Hematopoietic multipotent progenitor cell treated with erythropoietin and hydrocortisone succinate and interleukin-3 and kit ligand, for 6 days (in vitro differentiated cells): Measurements from ENCODE around the gene BIN2.

Experiments used
- DNase-seq: peaks from one replicate; pipeline ENCODE4 v3.0.0-alpha.2; 2015

The BIN2 gene

GRCh38 chr12:51253276-51253675, 70.7 kb downstream of the BIN2 start:
- DNase-seq, result no peak

GRCh38 chr12:51247523-51248206, 76.3 kb downstream of the BIN2 start:
- no peak for DNase-seq

GRCh38 chr12:51246254-51246853, 77.6 kb downstream of the BIN2 start:
- peak; percentile 89 for DNase-seq

- DNase-seq, result no peak
Observed at GRCh38 chr12:51245476-51246253, 78.3 kb downstream of the BIN2 start.

GRCh38 chr12:51244269-51244668, 79.7 kb downstream of the BIN2 start:
- DNase-seq, result no peak

GRCh38 chr12:51242876-51243275, 81.1 kb downstream of the BIN2 start:
- DNase-seq, result no peak

- DNase-seq, result no peak
Observed at GRCh38 chr12:51242120-51242519, 81.9 kb downstream of the BIN2 start.

- no peak for DNase-seq
Observed at GRCh38 chr12:51240971-51241370, 83.0 kb downstream of the BIN2 start.

- peak; percentile 98 for DNase-seq
Observed at GRCh38 chr12:51238510-51239334, 85.3 kb downstream of the BIN2 start, which contains the start of gene DAZAP2. DAZAP2 (plus strand) TSS chr12:51238826; CDS start chr12:51238908, 82 bp downstream.

GRCh38 chr12:51238037-51238509, 85.9 kb downstream of the BIN2 start:
- DNase-seq, result no peak

- peak; percentile 65 for DNase-seq
Observed at GRCh38 chr12:51234530-51234929, 89.4 kb downstream of the BIN2 start.

GRCh38 chr12:51232642-51233041, 91.3 kb downstream of the BIN2 start:
- no peak for DNase-seq
